ENCODE data around the gene RALGAPA2. TPM values are rescaled to one million over a fixed set of nuclear protein-coding genes. Genes with fewer than 3 reads are reported as not detected.

The RALGAPA2 gene
- total RNA-seq, 2 experiments from 2014 or later: 20.2 to 26.4 TPM

DNA sequence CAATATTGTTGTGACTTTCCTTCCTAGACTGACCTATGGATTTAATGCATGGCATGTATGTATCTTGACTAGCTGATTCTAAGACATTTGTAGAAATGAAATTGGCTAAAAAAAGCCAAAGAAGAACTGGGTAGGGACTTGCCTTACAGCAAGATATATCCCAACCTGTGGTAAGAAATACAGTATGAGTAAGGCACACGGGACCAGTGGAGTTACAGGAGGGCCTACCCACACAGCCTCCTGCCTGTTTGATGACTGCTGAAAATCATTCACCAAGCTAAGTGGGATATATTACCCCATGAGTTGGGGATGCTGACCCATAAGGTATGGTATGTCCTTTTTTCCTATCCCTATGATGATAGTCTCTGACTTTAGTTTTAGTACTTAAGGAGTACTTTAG, 232.3 kb downstream of the RALGAPA2 start:
- peak overlapping the region; percentile 28 for H3K27ac Mint-ChIP-seq
- H3K4me3 Mint-ChIP-seq: no peak overlapping the region
- CTCF ChIA-PET: no interaction called here
- H3K27me3 Mint-ChIP-seq: no peaks in the 10 kb centered on the region
- H3K9me3 Mint-ChIP-seq (ENCODE audit: low read depth): no peaks in the 10 kb centered on the region
- H3K36me3 Mint-ChIP-seq (ENCODE audit: low read depth): peaks cover 31% of the 10 kb centered on the region
- intact Hi-C loops (cut with DNase I, micrococcal nuclease): loop anchor here in 1 of 2 experiments (1.0 to 2.0 kb wide), 3 partner anchors 11 to 23 kb away; no protein-coding TSS in a partner anchor
- DNase-seq: no peak
- peak; percentile 66 for ATAC-seq
- POLR2A ChIA-PET: interaction anchor here (0.5 to 1.0 kb wide), 2 partner anchors 9 to 73 kb away, joined by 3 read pairs; no protein-coding TSS in a partner anchor
- H3K4me1 Mint-ChIP-seq: peaks cover 42% of the 10 kb centered on the region

DNA sequence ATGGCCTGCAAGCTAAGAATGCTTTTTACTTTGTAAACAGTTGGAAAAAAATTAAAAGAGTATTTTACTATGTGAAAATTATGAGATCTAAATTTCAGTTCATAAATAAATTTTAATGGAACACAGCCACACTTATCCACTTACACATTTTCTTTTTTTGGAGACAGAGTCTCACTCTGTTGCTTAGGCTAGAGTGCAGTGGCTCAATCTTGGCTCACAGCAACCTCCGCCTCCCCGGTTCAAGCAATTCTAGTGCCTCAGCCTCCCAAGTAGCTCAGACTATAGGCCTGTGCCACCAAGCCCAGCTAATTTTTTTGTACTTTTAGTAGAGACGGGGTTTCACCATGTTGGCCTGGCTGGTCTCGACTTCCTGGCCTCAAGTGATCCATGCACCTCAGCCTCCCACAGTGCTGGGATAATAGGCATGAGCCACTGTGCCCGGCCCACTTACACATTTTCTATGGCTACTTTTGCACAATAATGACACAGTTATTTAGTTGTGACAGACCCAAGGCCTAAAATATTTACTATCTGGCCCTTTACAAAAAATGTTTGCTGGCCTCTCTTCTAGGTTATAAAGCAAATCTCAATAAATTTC, 234.9 kb downstream of the RALGAPA2 start:
- no peak overlapping the region for H3K27ac Mint-ChIP-seq
- no peak for DNase-seq
- H3K4me3 Mint-ChIP-seq: no peak overlapping the region
- H3K4me1 Mint-ChIP-seq: peaks cover 28% of the 10 kb centered on the region
- ChIA-PET POLR2A (no interaction called here), CTCF (no interaction called here)
- H3K27me3 Mint-ChIP-seq: no peaks in the 10 kb centered on the region
- intact Hi-C loops (cut with DNase I, micrococcal nuclease): no loop called here
- H3K9me3 Mint-ChIP-seq (ENCODE audit: low read depth): no peaks in the 10 kb centered on the region
- H3K36me3 Mint-ChIP-seq (ENCODE audit: low read depth): peaks cover 35% of the 10 kb centered on the region
- no peak for ATAC-seq

DNA sequence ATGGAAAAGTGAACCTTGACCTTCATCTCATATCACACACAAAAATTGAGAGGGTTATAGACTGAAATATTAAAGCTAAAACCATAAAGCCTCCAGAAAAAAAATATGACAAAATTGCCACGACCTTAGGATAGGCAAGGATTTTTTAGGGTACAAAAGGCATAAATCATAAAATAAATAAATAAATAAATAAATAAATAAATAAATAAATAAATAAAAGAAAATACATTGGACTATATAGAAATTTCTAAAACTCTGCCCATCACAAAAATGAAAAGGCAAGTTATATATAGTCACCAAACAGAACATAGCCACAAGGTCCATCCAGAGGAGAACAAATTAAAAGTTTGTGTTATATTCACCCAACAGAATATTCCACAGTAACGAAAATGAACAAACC, 235.9 kb downstream of the RALGAPA2 start:
- ATAC-seq: no peak
- Mint-ChIP-seq H3K27ac (no peak overlapping the region), H3K9me3 (ENCODE audit: low read depth) (no peaks in the 10 kb centered on the region), H3K4me1 (peaks cover 22% of the 10 kb centered on the region), H3K4me3 (no peak overlapping the region), H3K36me3 (ENCODE audit: low read depth) (peaks cover 32% of the 10 kb centered on the region), H3K27me3 (no peaks in the 10 kb centered on the region)
- POLR2A ChIA-PET: no interaction called here
- CTCF ChIA-PET: interaction anchor here (0.9 kb wide), 1 partner anchor 38 kb away, joined by 3 read pairs; no protein-coding TSS in a partner anchor
- DNase-seq: no peak
- intact Hi-C loops (cut with DNase I, micrococcal nuclease): no loop called here

DNA sequence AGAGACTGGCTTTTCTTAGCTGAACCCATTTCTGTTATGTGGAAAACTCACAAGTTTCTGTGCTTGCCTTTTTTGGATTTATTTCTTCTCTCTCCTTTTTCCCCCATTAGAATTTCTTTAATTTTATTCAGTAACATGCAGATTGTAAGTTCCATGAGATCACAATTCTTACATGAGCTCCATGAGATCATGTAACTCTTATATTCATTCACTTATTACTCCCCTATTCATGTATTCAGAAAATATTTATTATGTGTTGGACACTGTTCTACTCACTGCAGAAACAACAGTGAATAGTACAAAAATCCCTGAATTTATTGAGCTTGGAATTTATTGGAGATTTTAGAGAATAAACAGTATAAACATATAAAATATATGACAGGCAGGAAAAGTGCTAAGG, 238.8 kb downstream of the RALGAPA2 start:
- no peaks in the 10 kb centered on the region for H3K9me3 Mint-ChIP-seq (ENCODE audit: low read depth)
- POLR2A ChIA-PET: no interaction called here
- CTCF ChIA-PET: interaction anchor here (0.7 to 1.5 kb wide), 4 partner anchors 8 to 390 kb away, joined by 3 to 5 read pairs (median 3); no protein-coding TSS in a partner anchor
- peaks cover 26% of the 10 kb centered on the region for H3K36me3 Mint-ChIP-seq (ENCODE audit: low read depth)
- peaks cover 3% of the 10 kb centered on the region for H3K4me1 Mint-ChIP-seq
- ATAC-seq (no peak), DNase-seq (no peak)
- H3K27ac Mint-ChIP-seq: no peak overlapping the region
- H3K4me3 Mint-ChIP-seq: no peak overlapping the region
- H3K27me3 Mint-ChIP-seq: no peaks in the 10 kb centered on the region
- intact Hi-C loops (cut with DNase I, micrococcal nuclease): no loop called here

DNA sequence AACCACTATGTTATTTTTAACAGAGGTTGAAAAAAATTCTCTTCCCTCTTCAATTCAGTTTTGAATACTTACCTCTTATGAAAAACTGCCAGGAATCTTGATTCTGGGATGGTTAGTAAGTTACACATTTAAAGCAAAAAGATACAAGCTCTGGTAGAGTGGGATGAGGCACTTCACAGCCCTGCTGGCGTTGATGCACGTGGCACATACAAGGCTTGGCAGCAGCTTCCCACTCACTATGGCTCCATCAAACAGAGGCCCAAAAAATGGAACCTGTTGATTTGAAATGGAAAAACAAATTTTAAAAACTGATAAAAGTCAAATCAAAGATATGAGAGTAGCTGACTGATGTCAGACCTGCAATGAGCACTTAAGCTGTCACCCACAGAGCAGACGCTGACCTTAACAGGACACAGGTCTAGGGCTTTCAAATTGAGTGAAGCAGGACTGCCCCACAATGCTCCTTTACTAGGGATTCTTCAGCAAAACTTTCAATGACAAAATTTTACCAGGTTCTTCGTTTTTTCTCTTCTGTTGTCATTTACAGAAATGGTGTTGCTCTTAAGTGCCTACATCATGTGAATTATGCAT, 239.7 kb downstream of the RALGAPA2 start:
- Mint-ChIP-seq H3K36me3 (ENCODE audit: low read depth) (peaks cover 34% of the 10 kb centered on the region), H3K27me3 (no peaks in the 10 kb centered on the region), H3K4me3 (no peak overlapping the region), H3K4me1 (peaks cover 3% of the 10 kb centered on the region), H3K9me3 (ENCODE audit: low read depth) (no peaks in the 10 kb centered on the region), H3K27ac (no peak overlapping the region)
- no peak for ATAC-seq
- ChIA-PET CTCF (no interaction called here), POLR2A (interaction anchor here (0.6 kb wide), 1 partner anchor 81 kb away, joined by 4 read pairs; no protein-coding TSS in a partner anchor)
- no peak for DNase-seq
- intact Hi-C loops (cut with DNase I, micrococcal nuclease): no loop called here

DNA sequence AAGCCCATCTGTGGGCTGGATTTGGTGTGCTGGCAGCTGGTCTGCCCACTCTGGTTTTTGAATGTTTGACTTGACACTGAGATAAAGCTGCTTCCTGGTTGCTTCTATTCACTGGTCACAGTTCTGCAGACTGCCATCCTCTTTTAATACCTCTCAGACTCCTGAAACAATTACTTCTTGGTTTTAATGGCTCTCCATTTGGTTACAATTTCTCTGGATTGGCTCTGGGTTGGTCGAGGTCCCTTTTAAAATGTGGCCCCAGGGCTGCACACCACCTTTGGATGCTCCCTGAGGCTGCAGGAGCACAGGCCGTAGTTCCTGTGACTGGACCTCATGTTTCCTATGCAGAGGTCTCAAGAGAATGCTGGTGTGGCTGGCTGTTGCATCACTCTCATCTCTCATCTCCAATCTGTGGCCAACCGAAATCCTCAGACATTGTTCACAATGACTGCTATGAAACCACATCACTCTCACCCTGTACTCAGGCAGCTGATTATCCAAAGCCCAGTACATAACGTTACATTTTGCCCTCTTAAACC, 246.0 kb downstream of the RALGAPA2 start:
- Mint-ChIP-seq H3K4me3 (no peak overlapping the region), H3K4me1 (peaks cover 17% of the 10 kb centered on the region), H3K9me3 (ENCODE audit: low read depth) (no peaks in the 10 kb centered on the region), H3K27me3 (no peaks in the 10 kb centered on the region), H3K36me3 (ENCODE audit: low read depth) (peaks cover 18% of the 10 kb centered on the region), H3K27ac (peak overlapping the region; percentile 79)
- POLR2A ChIA-PET: interaction anchor here (0.6 kb wide), 1 partner anchor 39 kb away, joined by 3 read pairs; no protein-coding TSS in a partner anchor
- ATAC-seq (peak; percentile 79), DNase-seq (peak; percentile 53)
- CTCF ChIA-PET: no interaction called here
- intact Hi-C loops (cut with DNase I, micrococcal nuclease): no loop called here

DNA sequence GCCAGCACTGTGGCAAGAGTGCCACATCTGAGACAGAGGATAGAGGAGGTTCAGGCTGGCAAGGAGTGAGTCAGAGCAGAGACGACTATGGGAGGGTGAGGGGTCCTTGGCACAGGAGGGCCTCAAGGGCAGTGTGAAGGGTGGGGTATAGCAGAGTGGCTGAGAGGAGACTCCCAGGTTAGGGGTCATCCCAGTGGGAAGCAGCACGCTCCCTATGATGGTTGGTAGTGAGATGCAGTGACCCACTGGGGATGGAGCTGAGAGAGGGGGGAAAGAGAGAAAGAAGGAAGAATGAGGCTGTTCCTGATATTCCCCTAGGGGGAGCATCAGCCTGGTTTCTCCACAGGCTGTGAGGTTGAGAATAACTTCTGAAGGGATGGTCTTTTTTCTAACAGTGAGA, 247.2 kb downstream of the RALGAPA2 start:
- H3K9me3 Mint-ChIP-seq (ENCODE audit: low read depth): no peaks in the 10 kb centered on the region
- peak; percentile 48 for ATAC-seq
- peaks cover 20% of the 10 kb centered on the region for H3K36me3 Mint-ChIP-seq (ENCODE audit: low read depth)
- intact Hi-C loops (cut with DNase I, micrococcal nuclease): no loop called here
- no peak overlapping the region for H3K4me3 Mint-ChIP-seq
- H3K4me1 Mint-ChIP-seq: peaks cover 17% of the 10 kb centered on the region
- POLR2A ChIA-PET: no interaction called here
- DNase-seq: no peak
- no peak overlapping the region for H3K27ac Mint-ChIP-seq
- H3K27me3 Mint-ChIP-seq: no peaks in the 10 kb centered on the region
- CTCF ChIA-PET: interaction anchor here (0.7 kb wide), 1 partner anchor 9 kb away, joined by 3 read pairs; no protein-coding TSS in a partner anchor

DNA sequence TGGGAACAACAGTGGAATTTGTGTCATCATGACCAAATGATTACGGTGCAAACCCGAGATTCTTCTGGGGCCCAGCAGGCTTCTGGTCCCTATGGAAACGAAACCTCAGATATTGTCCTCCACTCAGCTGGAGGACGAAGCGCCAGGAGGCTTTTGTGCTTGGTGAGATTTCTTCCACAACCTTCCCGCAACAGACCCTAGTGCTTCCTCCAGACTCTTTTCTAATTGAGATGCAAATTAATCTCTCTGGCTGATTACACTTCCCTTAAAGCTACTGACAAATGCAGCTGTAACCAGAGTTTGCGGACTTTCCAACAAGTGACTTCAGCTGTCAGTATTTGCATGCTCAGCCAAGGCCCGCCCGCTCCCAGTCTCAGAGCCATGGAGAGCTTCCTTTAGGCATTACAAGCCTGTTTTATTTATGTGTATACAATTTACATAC, 248.5 kb downstream of the RALGAPA2 start:
- no peak for DNase-seq
- Mint-ChIP-seq H3K27me3 (no peaks in the 10 kb centered on the region), H3K9me3 (ENCODE audit: low read depth) (no peaks in the 10 kb centered on the region), H3K4me3 (no peak overlapping the region), H3K4me1 (peaks cover 14% of the 10 kb centered on the region), H3K36me3 (ENCODE audit: low read depth) (peaks cover 16% of the 10 kb centered on the region), H3K27ac (no peak overlapping the region)
- ATAC-seq: no peak
- ChIA-PET POLR2A (no interaction called here), CTCF (no interaction called here)
- intact Hi-C loops (cut with DNase I, micrococcal nuclease): no loop called here

DNA sequence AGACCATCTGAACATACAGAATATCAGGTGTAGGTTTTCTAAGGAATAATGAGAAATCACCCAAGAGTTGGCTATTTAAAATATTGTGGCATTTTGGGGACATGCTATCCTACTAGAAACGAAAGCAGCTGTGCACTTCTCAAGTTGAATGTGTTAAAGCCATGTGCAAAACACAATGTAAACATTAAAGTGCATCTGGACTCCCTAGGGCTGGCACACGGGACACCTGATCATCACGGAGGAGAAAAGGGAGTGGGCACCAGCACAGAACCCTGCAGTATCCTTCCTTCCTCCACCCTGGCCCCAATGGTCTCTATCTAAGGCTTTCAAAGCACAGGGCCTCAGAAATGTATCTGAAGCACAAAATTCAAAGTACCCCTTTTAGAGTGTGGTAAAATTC, 250.3 kb downstream of the RALGAPA2 start:
- ChIA-PET CTCF (no interaction called here), POLR2A (no interaction called here)
- intact Hi-C loops (cut with DNase I, micrococcal nuclease): no loop called here
- Mint-ChIP-seq H3K36me3 (ENCODE audit: low read depth) (peaks cover 10% of the 10 kb centered on the region), H3K27ac (no peak overlapping the region), H3K27me3 (no peaks in the 10 kb centered on the region), H3K9me3 (ENCODE audit: low read depth) (no peaks in the 10 kb centered on the region), H3K4me3 (no peak overlapping the region), H3K4me1 (peaks cover 21% of the 10 kb centered on the region)
- no peak for DNase-seq
- no peak for ATAC-seq

DNA sequence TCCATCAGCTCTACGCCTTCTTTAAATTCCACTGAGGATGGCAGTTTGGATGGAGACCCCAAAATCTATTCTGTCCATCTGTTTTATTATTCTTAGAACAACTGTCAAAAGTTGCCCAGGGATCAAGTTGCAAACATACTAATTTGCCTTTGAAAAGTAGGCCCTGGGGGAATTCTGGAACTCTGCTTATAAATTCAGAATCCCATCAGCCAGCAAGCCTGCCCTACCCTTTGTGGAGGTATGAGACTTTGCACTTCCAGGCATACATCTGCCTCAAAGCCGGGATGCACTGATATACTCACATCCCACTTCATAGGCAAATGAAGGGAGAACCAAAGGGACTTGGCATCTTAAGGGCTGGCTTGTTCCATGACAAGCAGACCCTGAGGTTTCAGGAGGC, 250.9 kb downstream of the RALGAPA2 start:
- no peak overlapping the region for H3K4me3 Mint-ChIP-seq
- no peak for ATAC-seq
- ChIA-PET POLR2A (no interaction called here), CTCF (no interaction called here)
- intact Hi-C loops (cut with DNase I, micrococcal nuclease): no loop called here
- no peaks in the 10 kb centered on the region for H3K9me3 Mint-ChIP-seq (ENCODE audit: low read depth)
- H3K27me3 Mint-ChIP-seq: no peaks in the 10 kb centered on the region
- DNase-seq: no peak
- peaks cover 13% of the 10 kb centered on the region for H3K36me3 Mint-ChIP-seq (ENCODE audit: low read depth)
- H3K4me1 Mint-ChIP-seq: peaks cover 20% of the 10 kb centered on the region
- H3K27ac Mint-ChIP-seq: no peak overlapping the region

DNA sequence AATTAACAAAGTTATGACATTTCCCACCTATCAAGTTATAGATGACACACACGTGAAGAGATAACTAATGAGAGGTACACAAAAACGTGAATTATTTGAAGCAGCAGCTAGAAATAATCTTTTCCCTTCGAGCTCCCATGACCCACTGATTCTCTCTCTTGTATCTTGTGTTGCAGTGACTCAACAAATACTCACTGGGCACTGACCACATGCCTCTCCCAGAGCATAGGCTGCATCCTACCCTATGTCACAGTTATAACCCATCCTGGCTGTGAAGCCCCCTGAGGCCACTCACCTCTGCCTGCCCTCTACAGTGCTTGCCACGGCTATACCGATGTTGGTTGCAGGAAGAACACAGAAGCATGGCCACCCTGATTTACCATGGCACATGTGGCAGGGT, 252.7 kb downstream of the RALGAPA2 start:
- no peak overlapping the region for H3K4me3 Mint-ChIP-seq
- peaks cover 27% of the 10 kb centered on the region for H3K4me1 Mint-ChIP-seq
- no peaks in the 10 kb centered on the region for H3K27me3 Mint-ChIP-seq
- DNase-seq (no peak), ATAC-seq (no peak)
- intact Hi-C loops (cut with DNase I, micrococcal nuclease): no loop called here
- POLR2A ChIA-PET: no interaction called here
- no peak overlapping the region for H3K27ac Mint-ChIP-seq
- CTCF ChIA-PET: interaction anchor here (0.6 kb wide), 1 partner anchor 82 kb away, joined by 4 read pairs; no protein-coding TSS in a partner anchor
- H3K36me3 Mint-ChIP-seq (ENCODE audit: low read depth): peaks cover 21% of the 10 kb centered on the region
- no peaks in the 10 kb centered on the region for H3K9me3 Mint-ChIP-seq (ENCODE audit: low read depth)

Data from activated CD4-positive, alpha-beta T cell treated with anti-CD3 and anti-CD28 coated beads for 36 hours (primary cell).